T-helper 9 cell (primary cell): Measurements from ENCODE around the gene SLC39A3.

Source experiments
- DNase-seq: peaks from one replicate; pipeline ENCODE4 v3.0.0-alpha.2; 2020

SLC39A3 gene

DNA sequence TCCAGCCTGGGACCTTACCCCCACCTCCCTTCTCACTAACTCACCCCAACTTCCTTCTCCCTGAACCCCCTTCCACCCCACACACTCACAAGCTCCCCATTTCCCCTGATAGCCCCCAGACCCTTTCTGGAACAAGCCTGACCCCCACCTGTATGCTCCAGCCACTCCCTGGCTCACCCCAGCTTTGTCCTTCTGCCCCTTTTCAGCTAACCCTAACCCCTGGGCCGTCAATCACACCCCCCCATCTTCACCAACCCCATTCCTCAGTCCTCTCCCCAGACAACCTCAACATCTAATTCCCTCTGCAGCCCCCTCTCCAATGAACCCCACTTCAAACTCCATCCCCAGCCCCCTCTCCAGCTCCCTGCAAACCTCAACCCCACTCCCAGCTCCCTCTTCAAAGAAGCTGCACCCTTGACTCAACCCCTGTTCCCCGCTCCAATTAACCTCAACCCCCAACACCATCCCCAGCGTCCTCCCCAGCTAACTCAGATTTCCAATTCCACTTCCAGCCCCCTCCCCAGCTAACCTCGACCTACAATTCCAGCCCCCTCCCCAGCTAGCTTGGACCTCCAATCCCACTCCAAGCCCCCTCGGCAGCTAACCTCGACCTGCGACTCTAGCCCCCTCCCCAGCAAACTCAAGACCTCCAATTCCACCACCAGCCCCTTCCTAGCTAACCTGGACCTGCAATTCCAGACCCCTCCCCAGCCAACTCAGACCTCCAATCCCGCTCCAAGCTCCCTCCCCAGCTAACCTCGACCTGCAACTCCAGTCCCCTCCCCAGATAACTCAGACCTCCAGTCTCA lies 38.3 kb downstream of the SLC39A3 start:
- no peak for DNase-seq

- no peak for DNase-seq
Measured at GRCh38 chr19:2700660-2701360, 39.0 kb downstream of the SLC39A3 start.

DNA sequence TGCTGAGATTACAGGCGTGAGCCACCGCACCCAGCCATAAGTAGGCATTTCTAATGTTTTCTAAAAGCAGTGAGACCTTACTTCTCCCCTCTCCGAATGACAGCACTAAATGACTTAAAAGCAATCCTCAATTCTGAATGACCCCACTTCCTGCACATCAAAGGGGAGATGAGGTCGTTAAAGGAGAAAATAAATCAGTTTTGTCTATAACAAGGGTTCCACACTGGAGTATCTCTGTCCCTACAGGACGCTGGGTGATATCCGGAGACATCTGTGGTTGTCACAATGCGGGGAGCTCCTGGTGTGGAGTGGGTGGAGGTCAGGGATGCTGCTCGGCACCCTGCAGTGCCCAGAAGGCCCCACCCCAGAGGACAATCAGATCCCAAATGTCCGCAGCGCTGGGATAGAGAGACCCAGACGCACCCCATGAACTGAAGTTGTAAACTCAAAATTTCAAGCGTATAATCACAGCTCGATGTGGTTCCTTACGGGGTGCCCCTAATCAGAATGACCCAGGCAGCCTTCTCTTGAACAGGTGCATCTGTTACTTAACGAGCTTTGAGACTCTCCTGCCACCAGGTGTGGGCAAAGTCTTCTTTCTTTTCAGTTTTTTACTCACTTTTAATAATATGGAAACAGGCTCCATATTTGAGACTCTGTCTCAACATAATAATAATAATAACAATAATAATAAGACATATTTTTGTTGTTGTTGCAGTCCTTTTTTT lies 40.2 kb downstream of the SLC39A3 start:
- no peak for DNase-seq

DNA sequence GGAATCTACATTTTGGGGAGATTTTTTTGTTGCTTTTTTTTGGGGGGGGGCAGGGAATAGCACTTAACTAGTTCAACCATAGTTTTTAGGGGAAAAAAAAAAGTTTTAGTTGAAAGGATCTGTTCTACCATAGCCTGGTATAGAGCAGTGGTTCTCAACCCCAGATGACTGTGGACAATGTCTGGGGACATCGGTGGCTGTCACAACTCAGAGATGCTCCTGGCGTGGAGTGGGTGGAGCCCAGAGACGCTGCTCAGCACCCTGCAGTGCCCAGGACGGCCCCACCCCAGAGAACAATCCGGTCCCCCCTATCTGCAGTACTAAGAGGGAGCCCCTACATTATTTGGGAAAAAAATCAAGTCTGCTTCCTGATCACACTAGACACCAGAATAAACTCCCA lies 45.6 kb downstream of the SLC39A3 start:
- no peak for DNase-seq

- no peak for DNase-seq
Measured at GRCh38 chr19:2693492-2694160, 46.2 kb downstream of the SLC39A3 start.

DNA sequence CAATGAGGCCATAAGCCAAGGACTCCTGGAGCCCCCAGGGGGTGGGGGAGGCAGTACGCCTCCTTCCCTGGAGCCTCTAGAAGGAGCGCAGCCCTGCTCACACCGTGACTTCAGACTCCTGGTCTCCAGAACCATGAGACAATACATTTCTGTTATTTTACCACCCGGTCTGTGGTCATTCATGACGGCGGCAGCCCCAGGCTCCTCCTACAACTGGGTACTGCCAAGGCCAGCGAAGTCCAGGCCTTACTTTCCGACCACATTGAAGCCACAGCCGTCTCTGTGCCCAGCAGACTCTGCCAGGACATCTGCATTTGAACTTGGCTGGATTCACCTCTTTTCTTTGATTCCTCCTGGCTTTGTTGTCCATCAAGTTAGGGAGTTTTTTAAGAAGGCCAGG lies 47.9 kb downstream of the SLC39A3 start:
- no peak for DNase-seq

DNA sequence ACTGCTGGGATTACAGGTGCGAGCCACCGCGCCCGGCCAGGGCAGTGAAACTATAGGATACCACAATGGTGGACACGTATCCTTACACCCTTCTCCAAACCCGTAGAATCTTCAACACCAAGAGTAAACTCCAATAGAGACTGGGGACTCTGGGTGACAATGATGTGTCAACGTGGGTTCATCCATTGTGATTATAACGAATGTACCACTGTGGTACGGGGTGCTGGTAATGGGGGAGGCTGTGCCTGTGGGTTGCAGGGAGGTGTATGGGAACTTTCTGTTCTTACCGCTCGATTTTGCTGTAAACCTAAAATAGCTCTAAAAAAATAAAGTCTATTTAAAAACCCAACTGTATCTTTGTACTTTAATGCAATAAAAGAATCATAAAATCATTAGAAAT lies 49.0 kb downstream of the SLC39A3 start:
- DNase-seq = no peak

GRCh38 chr19:2686360-2686759 lies 53.5 kb downstream of the SLC39A3 start:
- DNase-seq = no peak

DNA sequence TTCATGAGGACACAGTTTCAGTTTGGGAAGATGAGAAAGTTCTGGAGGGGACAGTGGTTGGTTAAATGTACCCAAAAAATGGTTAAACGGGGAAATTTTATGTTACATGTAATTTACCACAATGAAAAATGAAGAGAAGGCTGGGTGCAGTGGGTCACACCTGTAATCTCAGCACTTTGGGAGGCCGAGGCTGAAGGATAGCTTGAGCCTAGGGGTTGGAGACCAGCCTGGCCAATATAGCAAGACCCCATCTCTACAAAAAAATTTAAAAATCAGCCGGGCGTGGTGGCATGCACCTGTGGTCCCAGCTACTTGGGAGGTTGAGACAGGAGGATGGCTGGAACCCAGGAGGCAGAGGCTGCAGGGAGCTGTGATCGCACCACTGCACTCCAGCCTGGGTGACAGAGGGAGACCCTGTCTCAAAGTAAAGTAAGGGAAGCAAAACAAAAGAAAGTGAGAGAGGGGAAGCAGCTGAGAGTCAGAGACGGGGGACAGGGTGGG lies 54.6 kb downstream of the SLC39A3 start:
- DNase-seq = no peak

- no peak for DNase-seq
Measured at GRCh38 chr19:2683430-2684003, 56.3 kb downstream of the SLC39A3 start.
